H1 (cell line): ENCODE measurements around the gene ZNF385D. TPM values are rescaled to one million over a fixed set of nuclear protein-coding genes. Genes with fewer than 3 reads are reported as not detected.

Experiments used
- CTCF ChIA-PET: fragments of 300-600 bp; sonication (Branson Sonifier 250); formaldehyde crosslinking; loops from one replicate; lab custom pipeline; 2021; ENCODE audit not compliant: partially characterized antibody; lab: Charles Lee
- POLR2A ChIA-PET: fragments of 300-600 bp; sonication (Branson Sonifier 250); formaldehyde crosslinking; loops from one replicate; lab custom pipeline; 2021; ENCODE audit warnings: inconsistent platforms; ENCODE audit not compliant: partially characterized antibody; lab: Charles Lee
- DNase-seq, 2 experiments: peaks; one replicate each; pipeline versions ENCODE4 v3.0.0 to v3.0.0-alpha.2; 2010 to 2022; ENCODE audit warnings: low spot score in 2 of 2, low read depth in 1 of 2, mixed read lengths in 1 of 2
- FAIRE-seq: peaks from 2 replicates; lab custom pipeline; 2011; peaks lifted over from hg19 to GRCh38; lab: Jason Lieb, UNC
- H2AFZ ChIP-seq: 2 replicates; pipeline ENCODE4 v1.8.1; 2012; ENCODE audit warnings: low read length, inconsistent platforms
- H2AK5ac ChIP-seq: 2 replicates; pipeline ENCODE4 v1.6.1; 2013; ENCODE audit warnings: low read depth, low read length
- H2BK120ac ChIP-seq: replicated peaks from 2 replicates; pipeline ENCODE3; 2013; ENCODE audit warnings: low read depth, low read length, inconsistent platforms
- H2BK12ac ChIP-seq: 2 replicates; pipeline ENCODE4 v1.6.1; 2013; ENCODE audit warnings: low read depth, low read length
- H2BK15ac ChIP-seq: 2 replicates; pipeline ENCODE4 v1.6.1; 2013; ENCODE audit warnings: low read length
- H2BK20ac ChIP-seq: 2 replicates; pipeline ENCODE4 v1.6.1; 2013; ENCODE audit warnings: low read length
- H2BK5ac ChIP-seq: 2 replicates; pipeline ENCODE4 v1.6.1; 2013; ENCODE audit warnings: low read depth, low read length
- H3K14ac ChIP-seq: 2 replicates; pipeline ENCODE4 v1.6.1; 2013; ENCODE audit warnings: inconsistent platforms; ENCODE audit not compliant: insufficient read length
- H3K18ac ChIP-seq: 2 replicates; pipeline ENCODE4 v1.6.1; 2013; ENCODE audit warnings: low read length; ENCODE audit errors: extremely low read depth
- H3K23ac ChIP-seq: 2 replicates; pipeline ENCODE4 v1.6.1; 2013; ENCODE audit warnings: inconsistent platforms; ENCODE audit not compliant: insufficient read length
- H3K23me2 ChIP-seq: 2 replicates; pipeline ENCODE4 v1.6.1; 2013; ENCODE audit warnings: low read depth, low read length
- H3K27ac ChIP-seq: 2 replicates; pipeline ENCODE4 v1.6.1; 2011; ENCODE audit warnings: low read depth, low read length, inconsistent platforms
- H3K27me3 ChIP-seq, 4 experiments: replicated peaks in 1 of 4; 1 replicate in 1 of 4; 2 replicates in 3 of 4; pipeline versions ENCODE4 v1.6.1 to v1.8.1; 2011 to 2013; ENCODE audit warnings: low read length in 3 of 4, mild to moderate bottlenecking in 3 of 4, inconsistent platforms in 2 of 4, mixed read lengths in 2 of 4, moderate library complexity in 1 of 4; ENCODE audit not compliant: control insufficient read depth in 3 of 4, insufficient read depth in 3 of 4; ENCODE audit errors: extremely low read depth in 1 of 4
- H3K36me3 ChIP-seq, 4 experiments: 2 replicates each; pipeline versions ENCODE4 v1.6.1 to v1.8.1; 2011 to 2013; ENCODE audit warnings: mild to moderate bottlenecking in 4 of 4, low read length in 3 of 4, moderate library complexity in 2 of 4, control low read depth in 1 of 4, inconsistent platforms in 1 of 4; ENCODE audit not compliant: insufficient read depth in 4 of 4, control insufficient read depth in 2 of 4
- H3K4ac ChIP-seq: replicated peaks from 2 replicates; pipeline ENCODE3; 2013; ENCODE audit warnings: low read length, low read depth, mixed read lengths, inconsistent platforms; ENCODE audit not compliant: insufficient read length
- H3K4me1 ChIP-seq, 4 experiments: replicated peaks in 1 of 4; 1 replicate in 1 of 4; 2 replicates in 3 of 4; pipeline versions ENCODE4 v1.6.1 to v1.8.1; 2011 to 2013; ENCODE audit warnings: low read length in 3 of 4, inconsistent platforms in 2 of 4, mixed read lengths in 1 of 4; ENCODE audit not compliant: insufficient read depth in 4 of 4, control insufficient read depth in 3 of 4
- H3K4me2 ChIP-seq, 2 experiments: 2 replicates each; pipeline versions ENCODE4 v1.6.1 to v1.8.1; 2011 to 2013; ENCODE audit warnings: low read depth in 2 of 2, low read length in 2 of 2, control low read depth in 1 of 2, inconsistent platforms in 1 of 2, mild to moderate bottlenecking in 1 of 2; ENCODE audit not compliant: insufficient read depth in 1 of 2
- H3K4me3 ChIP-seq, 4 experiments: fragments of 200-600, 300-600 bp in 1 of 4; sonication (generic), shearing (Covaris generic), sonication (Bioruptor Twin) in 1 of 4; 2 replicates each; pipeline versions ENCODE4 v1.5.1 to v1.8.1; 2011 to 2016; ENCODE audit warnings: low read length in 4 of 4, low read depth in 3 of 4, control low read depth in 2 of 4, inconsistent platforms in 2 of 4, mild to moderate bottlenecking in 2 of 4, mixed read lengths in 1 of 4, moderate library complexity in 1 of 4; ENCODE audit not compliant: insufficient read depth in 2 of 4; ENCODE audit errors: extremely low read depth in 1 of 4
- H3K56ac ChIP-seq: replicated peaks from 2 replicates; pipeline ENCODE3; 2013; ENCODE audit warnings: low read depth, mild to moderate bottlenecking, mixed read lengths, low read length, inconsistent platforms; ENCODE audit not compliant: insufficient read length
- H3K79me1 ChIP-seq: 2 replicates; pipeline ENCODE4 v1.6.1; 2013; ENCODE audit warnings: low read depth, low read length, control low read depth
- H3K79me2 ChIP-seq, 2 experiments: 2 replicates each; pipeline versions ENCODE4 v1.6.1 to v1.8.1; 2012 to 2013; ENCODE audit warnings: low read length in 2 of 2, mild to moderate bottlenecking in 2 of 2, inconsistent platforms in 1 of 2; ENCODE audit not compliant: insufficient read depth in 2 of 2, control insufficient read depth in 1 of 2
- H3K9ac ChIP-seq, 4 experiments: replicated peaks in 1 of 4; 1 replicate in 1 of 4; 2 replicates in 3 of 4; pipeline versions ENCODE4 v1.6.1 to v1.8.1; 2011 to 2013; ENCODE audit warnings: low read depth in 3 of 4, low read length in 3 of 4, control low read depth in 2 of 4, mild to moderate bottlenecking in 2 of 4, moderate library complexity in 2 of 4, inconsistent platforms in 1 of 4; ENCODE audit errors: extremely low read depth in 1 of 4
- H3K9me3 ChIP-seq, 2 experiments: 2 replicates each; pipeline versions ENCODE4 v1.6.1 to v1.8.1; 2012 to 2013; ENCODE audit warnings: mild to moderate bottlenecking in 2 of 2, moderate library complexity in 2 of 2, control low read depth in 1 of 2, inconsistent platforms in 1 of 2, low read depth in 1 of 2, low read length in 1 of 2, mixed read lengths in 1 of 2; ENCODE audit not compliant: insufficient read depth in 2 of 2
- H4K20me1 ChIP-seq, 2 experiments: replicated peaks in 1 of 2; 2 replicates each; pipeline versions ENCODE3 to v1.8.1; 2011 to 2013; ENCODE audit warnings: inconsistent platforms in 2 of 2, low read length in 2 of 2, mild to moderate bottlenecking in 1 of 2; ENCODE audit not compliant: insufficient read depth in 2 of 2, control insufficient read depth in 1 of 2
- H4K5ac ChIP-seq: 2 replicates; pipeline ENCODE4 v1.6.1; 2013; ENCODE audit warnings: low read length, low read depth, mixed read lengths, inconsistent platforms; ENCODE audit not compliant: insufficient read length
- H4K8ac ChIP-seq: 2 replicates; pipeline ENCODE4 v1.8.0; 2013; ENCODE audit warnings: mild to moderate bottlenecking, moderate library complexity, low read length, inconsistent platforms; ENCODE audit not compliant: insufficient read depth; ENCODE audit errors: extremely low read depth
- H4K91ac ChIP-seq: replicated peaks from 2 replicates; pipeline ENCODE3; 2013; ENCODE audit warnings: low read length, mixed read lengths, inconsistent platforms; ENCODE audit not compliant: insufficient read length
- TAF1 ChIP-seq: IDR thresholded peaks from 2 replicates; pipeline ENCODE4 v1.6.1; 2011; ENCODE audit warnings: mild to moderate bottlenecking, low read depth, low read length
- WGBS, 2 experiments: shearing (Covaris generic) in 1 of 2; methylation state at CpG; one replicate each; pipeline versions ENCODE4 v1.1.6 to v1.1.7; 2013 to 2015; ENCODE audit warnings: low lambda C conversion rate in 2 of 2, mixed read lengths in 2 of 2, inconsistent platforms in 1 of 2, low coverage in 1 of 2, missing lambda C conversion rate in 1 of 2; ENCODE audit not compliant: insufficient replicate concordance in 2 of 2, insufficient coverage in 1 of 2, insufficient read length in 1 of 2; ENCODE audit errors: extremely low coverage in 1 of 2, missing lambda C conversion rate in 1 of 2; 5-methylcytosine and 5-hydroxymethylcytosine counted together
- polyA plus RNA-seq, 7 experiments: library from polyadenylated mRNA; depleted of rRNA in 3 of 7; stranded (reverse) in 5 of 7; unstranded in 2 of 7; fragments of >200 nt in 5 of 7; fragments of 200-250 nt in 2 of 7; gene quantifications; 1 replicate in 5 of 7; 2 replicates in 1 of 7; 4 replicates in 1 of 7; pipeline versions ENCODE4 v1.2.1 to v1.2.3, GENCODE V29; 2011 to 2013; ENCODE audit warnings: missing spikeins in 2 of 7, mixed read lengths in 2 of 7
- total RNA-seq: library from RNA; stranded (reverse); fragmentation: NEBNext Ultra II Directional; extraction: Animal tissue kit (Norgen Biotek cat#: 25700); gene quantifications from 2 replicates; pipeline ENCODE4 v1.2.1, GENCODE V29; 2021
- TF ChIP-seq, protein P1 (sequence below): IDR thresholded peaks from 2 replicates; pipeline ENCODE4 v1.6.1; 2011; ENCODE audit warnings: low read length, improper control_type of control experiment

The ZNF385D gene
- total and polyA plus RNA-seq, 2 of the 8 experiments (the other 6 are each of a cell fraction or from before 2014, with no cell fraction given): 5.9 to 10.8 TPM

- no peak overlapping the region for H4K91ac ChIP-seq
- TF ChIP-seq, protein P1, sequence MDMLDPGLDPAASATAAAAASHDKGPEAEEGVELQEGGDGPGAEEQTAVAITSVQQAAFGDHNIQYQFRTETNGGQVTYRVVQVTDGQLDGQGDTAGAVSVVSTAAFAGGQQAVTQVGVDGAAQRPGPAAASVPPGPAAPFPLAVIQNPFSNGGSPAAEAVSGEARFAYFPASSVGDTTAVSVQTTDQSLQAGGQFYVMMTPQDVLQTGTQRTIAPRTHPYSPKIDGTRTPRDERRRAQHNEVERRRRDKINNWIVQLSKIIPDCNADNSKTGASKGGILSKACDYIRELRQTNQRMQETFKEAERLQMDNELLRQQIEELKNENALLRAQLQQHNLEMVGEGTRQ: no peak
- no peak for TF ChIP-seq TAF1
Observed at GRCh38 chr3:21744793-21745192, 6.2 kb downstream of the ZNF385D start.

More at GRCh38 chr3:21744793-21745192, 6.2 kb downstream of the ZNF385D start:
- H3K79me2 ChIP-seq: peaks cover 0 to 3% of the 10 kb centered on the region in 2 experiments; a peak in 2 of 4 replicates
- H3K4me2 ChIP-seq: no peak overlapping the region
- no peak overlapping the region for H2BK12ac ChIP-seq
- H3K27ac ChIP-seq: no peak overlapping the region
- no peak overlapping the region for H3K56ac ChIP-seq
- H3K9me3 ChIP-seq: peaks cover 0 to 5% of the 10 kb centered on the region in 2 experiments; a peak in 1 of 4 replicates
- no peak overlapping the region for H2BK20ac ChIP-seq
- H3K9ac ChIP-seq: no peak overlapping the region
- no peak overlapping the region for H3K23ac ChIP-seq
- H2BK15ac ChIP-seq: no peak overlapping the region
- POLR2A ChIA-PET: no interaction called here
- no peak overlapping the region for H3K14ac ChIP-seq
- no peak overlapping the region for H3K18ac ChIP-seq
- H2AFZ ChIP-seq: no peak overlapping the region
- H3K4me1 ChIP-seq: peaks cover 0 to 5% (median 1%) of the 10 kb centered on the region in 4 experiments; a peak in 2 of 7 replicates
- DNase-seq (no peak), FAIRE-seq (no peak)
- CTCF ChIA-PET: interaction anchor here (1.3 kb wide), 1 partner anchor 150 kb away, joined by 3 read pairs; no protein-coding TSS in a partner anchor
- H2BK120ac ChIP-seq: no peak overlapping the region
- H2AK5ac ChIP-seq: no peak overlapping the region
- no peak overlapping the region for H3K4me3 ChIP-seq
- no peak overlapping the region for H4K5ac ChIP-seq
- H3K36me3 ChIP-seq: no peaks in the 10 kb centered on the region
- H4K20me1 ChIP-seq: peaks cover 0 to 2% of the 10 kb centered on the region in 2 experiments
- H3K4ac ChIP-seq: no peak overlapping the region
- no peaks in the 10 kb centered on the region for H3K23me2 ChIP-seq
- H3K27me3 ChIP-seq: no peaks in the 10 kb centered on the region
- no peaks in the 10 kb centered on the region; the same call in 1 of the 2 replicates for H3K79me1 ChIP-seq
- WGBS, 2 experiments: 93% methylated on average over 2 of the region's 2 CpGs; no CpG with 5 or more reads in 1 of the 2 experiments
- no peak overlapping the region for H4K8ac ChIP-seq
- no peak overlapping the region for H2BK5ac ChIP-seq
